ENCODE results near the gene MYO9A. TPM values are rescaled to one million over a fixed set of nuclear protein-coding genes. Genes with fewer than 3 reads are reported as not detected.

The MYO9A gene
- total RNA-seq, 1 experiment from 2014 or later: 34.0 TPM

DNA sequence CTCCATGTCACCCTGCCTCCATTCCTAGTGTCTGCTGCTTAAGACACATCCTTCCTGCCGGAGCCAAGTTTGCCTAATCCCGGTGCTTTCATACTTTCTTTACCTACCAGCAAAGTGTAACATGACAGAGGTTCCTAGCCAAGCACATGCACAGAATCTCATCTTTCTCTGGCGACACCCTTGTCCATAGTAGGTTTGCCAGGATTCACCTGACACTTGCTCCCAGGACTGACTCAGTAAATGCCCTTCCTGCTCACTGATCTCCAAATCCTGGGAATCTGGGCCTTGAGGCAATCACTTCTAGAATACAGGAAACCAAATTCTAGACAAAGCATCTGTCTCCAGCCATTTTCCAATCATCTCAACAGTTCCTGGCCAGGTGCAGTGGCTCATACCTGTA lies 317.8 kb downstream of the MYO9A start:
- H3K4me2 ChIP-seq: no peak overlapping the region
- no peaks in the 10 kb centered on the region for H3K9me2 ChIP-seq (ENCODE audit: insufficient read depth)
- H3K79me2 ChIP-seq (ENCODE audit: low read depth): no peaks in the 10 kb centered on the region
- H3K4me1 ChIP-seq (replicated peaks; ENCODE audit: insufficient read depth): peaks cover 12% of the 10 kb centered on the region
- H4K20me1 ChIP-seq (ENCODE audit: insufficient read depth): no peaks in the 10 kb centered on the region
- H3K27me3 ChIP-seq (ENCODE audit: insufficient read depth, low read depth): no peaks in the 10 kb centered on the region
- no peak overlapping the region for H2AFZ ChIP-seq
- H3K9me3 ChIP-seq (ENCODE audit: insufficient read depth, low read depth): no peaks in the 10 kb centered on the region
- CTCF ChIA-PET: interaction anchor here (1.5 kb wide), 1 partner anchor 47 kb away, joined by 16 read pairs; no protein-coding TSS in a partner anchor
- DNase-seq: no peak
- H3F3A ChIP-seq (ENCODE audit: insufficient read depth, low read depth): no peaks in the 10 kb centered on the region
- BruUV-seq (replicated peaks): no TSS peak
- H3K27ac ChIP-seq: 0 out of 2 replicates have a peak overlapping the region, but pooled peaks have one; percentile 4
- intact Hi-C loops (cut with micrococcal nuclease; ENCODE audit: unreplicated experiment): loop anchor here (2.0 to 10.0 kb wide), 4 partner anchors 19 to 905 kb away; partner anchors contain the start of genes LRRC49 and THAP10
- H3K36me3 ChIP-seq (ENCODE audit: low read depth): no peaks in the 10 kb centered on the region
- POLR2A ChIA-PET (ENCODE audit: unreplicated experiment): no interaction called here
- no peak overlapping the region for H3K4me3 ChIP-seq
- no peak for TF ChIP-seq EZH2 (IDR thresholded peaks at IDR 0.05; ENCODE audit: low read depth)
- TF ChIP-seq CTCF (conservative IDR thresholded peaks at IDR 0.05): no peak

DNA sequence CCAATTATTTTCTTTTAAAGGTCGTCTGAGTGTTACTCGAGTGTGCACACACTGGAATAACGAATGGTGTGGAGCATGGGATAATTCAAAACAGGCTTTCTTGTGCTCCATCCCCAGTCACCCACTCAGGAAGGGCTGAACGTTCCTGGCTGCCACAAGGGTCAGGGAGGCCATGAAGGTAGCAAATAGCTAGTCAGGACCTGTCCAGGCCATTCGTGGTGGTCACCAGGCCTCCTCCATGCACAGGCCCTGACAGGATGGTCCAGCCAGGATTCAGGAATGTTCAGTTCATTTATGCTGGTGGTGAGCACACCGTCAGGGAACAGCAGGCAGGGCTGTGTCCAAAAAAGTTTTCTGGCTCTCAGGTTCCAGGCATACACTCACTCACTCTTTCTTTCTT lies 319.3 kb downstream of the MYO9A start:
- H3K9me2 ChIP-seq (ENCODE audit: insufficient read depth): no peaks in the 10 kb centered on the region
- intact Hi-C loops (cut with micrococcal nuclease; ENCODE audit: unreplicated experiment): no loop called here
- H4K20me1 ChIP-seq (ENCODE audit: insufficient read depth): no peaks in the 10 kb centered on the region
- no peak overlapping the region for H2AFZ ChIP-seq
- no peaks in the 10 kb centered on the region for H3K36me3 ChIP-seq (ENCODE audit: low read depth)
- no TSS peak for BruUV-seq (replicated peaks)
- POLR2A ChIA-PET (ENCODE audit: unreplicated experiment): interaction anchor here (0.5 kb wide), 1 partner anchor 8 kb away, joined by 3 read pairs; no protein-coding TSS in a partner anchor
- H3K4me2 ChIP-seq: no peak overlapping the region
- no peak for TF ChIP-seq CTCF (conservative IDR thresholded peaks at IDR 0.05)
- no peak for TF ChIP-seq EZH2 (IDR thresholded peaks at IDR 0.05; ENCODE audit: low read depth)
- no peaks in the 10 kb centered on the region for H3K27me3 ChIP-seq (ENCODE audit: insufficient read depth, low read depth)
- peaks cover 12% of the 10 kb centered on the region for H3K4me1 ChIP-seq (replicated peaks; ENCODE audit: insufficient read depth)
- CTCF ChIA-PET: no interaction called here
- DNase-seq: no peak
- no peak overlapping the region for H3K27ac ChIP-seq
- H3K4me3 ChIP-seq: no peak overlapping the region
- no peaks in the 10 kb centered on the region for H3F3A ChIP-seq (ENCODE audit: insufficient read depth, low read depth)
- H3K79me2 ChIP-seq (ENCODE audit: low read depth): no peaks in the 10 kb centered on the region
- H3K9me3 ChIP-seq (ENCODE audit: insufficient read depth, low read depth): no peaks in the 10 kb centered on the region

DNA sequence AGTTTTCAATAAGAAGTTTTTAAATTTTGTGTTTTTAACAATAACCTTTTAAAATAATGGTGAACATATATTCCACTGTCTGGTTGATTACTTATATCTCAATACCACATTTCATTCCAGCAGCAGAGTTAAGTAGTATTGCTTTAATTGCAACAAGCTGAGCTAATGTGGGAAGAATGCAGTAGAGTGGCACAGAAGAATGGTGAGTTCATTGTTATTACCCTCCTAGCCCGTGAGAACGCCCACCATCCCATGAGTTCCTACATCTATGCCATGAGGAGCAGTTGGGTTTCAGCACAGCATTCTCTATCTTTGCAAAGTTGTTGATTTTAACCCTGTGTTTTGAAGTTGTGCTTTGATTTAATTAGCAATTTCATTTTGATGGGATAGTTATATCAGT lies 325.4 kb downstream of the MYO9A start:
- TF ChIP-seq CTCF (conservative IDR thresholded peaks at IDR 0.05) (no peak), EZH2 (IDR thresholded peaks at IDR 0.05; ENCODE audit: low read depth) (no peak)
- Histone ChIP-seq H2AFZ (no peak overlapping the region), H3K36me3 (ENCODE audit: low read depth) (no peaks in the 10 kb centered on the region), H3K27ac (peak overlapping the region; percentile 95), H3F3A (ENCODE audit: insufficient read depth, low read depth) (peaks cover 23% of the 10 kb centered on the region), H3K4me2 (peak overlapping the region; percentile 56), H3K27me3 (ENCODE audit: insufficient read depth, low read depth) (no peaks in the 10 kb centered on the region), H3K4me3 (no peak overlapping the region), H3K9me3 (ENCODE audit: insufficient read depth, low read depth) (no peaks in the 10 kb centered on the region), H3K9me2 (ENCODE audit: insufficient read depth) (no peaks in the 10 kb centered on the region), H4K20me1 (ENCODE audit: insufficient read depth) (no peaks in the 10 kb centered on the region), H3K4me1 (replicated peaks; ENCODE audit: insufficient read depth) (peaks cover 46% of the 10 kb centered on the region), H3K79me2 (ENCODE audit: low read depth) (no peaks in the 10 kb centered on the region)
- intact Hi-C loops (cut with micrococcal nuclease; ENCODE audit: unreplicated experiment): no loop called here
- CTCF ChIA-PET: interaction anchor here (1.0 kb wide), 1 partner anchor 259 kb away, joined by 4 read pairs; no protein-coding TSS in a partner anchor
- peak; percentile 48 to 82 for DNase-seq
- POLR2A ChIA-PET (ENCODE audit: unreplicated experiment): interaction anchor here (0.6 kb wide), 1 partner anchor 44 kb away, joined by 3 read pairs; no protein-coding TSS in a partner anchor
- BruUV-seq (replicated peaks): no TSS peak
